ENCODE results near the gene SMYD1.

- no peak for TF ChIP-seq EP300 (IDR thresholded peaks at IDR 0.05)
- no peak for TF ChIP-seq POLR2A (IDR thresholded peaks at IDR 0.05)
Observed at GRCh38 chr2:88078643-88079172, 11.1 kb downstream of the SMYD1 start.
